Measurements from ENCODE around the gene HMCN2. TPM values are rescaled to one million over a fixed set of nuclear protein-coding genes. Genes with fewer than 3 reads are reported as not detected.

The HMCN2 gene
- total RNA-seq, 1 donor from 2014 or later: not detected

GRCh38 chr9:130225071-130225470, 40.5 kb upstream of the HMCN2 start:
- POLR2A ChIA-PET: no interaction called here
- Mint-ChIP-seq H3K27ac (no peak overlapping the region), H3K36me3 (ENCODE audit: low read depth) (no peaks in the 10 kb centered on the region), H3K9me3 (peaks cover 9% of the 10 kb centered on the region), H3K4me3 (no peak overlapping the region), H3K27me3 (peaks cover 2% of the 10 kb centered on the region), H3K4me1 (no peaks in the 10 kb centered on the region)
- DNase-seq (no peak), ATAC-seq (ENCODE audit: low read depth) (no peak)
- intact Hi-C loops (cut with micrococcal nuclease): no loop called here
- CTCF ChIA-PET: no interaction called here
- TF ChIP-seq, protein P1, sequence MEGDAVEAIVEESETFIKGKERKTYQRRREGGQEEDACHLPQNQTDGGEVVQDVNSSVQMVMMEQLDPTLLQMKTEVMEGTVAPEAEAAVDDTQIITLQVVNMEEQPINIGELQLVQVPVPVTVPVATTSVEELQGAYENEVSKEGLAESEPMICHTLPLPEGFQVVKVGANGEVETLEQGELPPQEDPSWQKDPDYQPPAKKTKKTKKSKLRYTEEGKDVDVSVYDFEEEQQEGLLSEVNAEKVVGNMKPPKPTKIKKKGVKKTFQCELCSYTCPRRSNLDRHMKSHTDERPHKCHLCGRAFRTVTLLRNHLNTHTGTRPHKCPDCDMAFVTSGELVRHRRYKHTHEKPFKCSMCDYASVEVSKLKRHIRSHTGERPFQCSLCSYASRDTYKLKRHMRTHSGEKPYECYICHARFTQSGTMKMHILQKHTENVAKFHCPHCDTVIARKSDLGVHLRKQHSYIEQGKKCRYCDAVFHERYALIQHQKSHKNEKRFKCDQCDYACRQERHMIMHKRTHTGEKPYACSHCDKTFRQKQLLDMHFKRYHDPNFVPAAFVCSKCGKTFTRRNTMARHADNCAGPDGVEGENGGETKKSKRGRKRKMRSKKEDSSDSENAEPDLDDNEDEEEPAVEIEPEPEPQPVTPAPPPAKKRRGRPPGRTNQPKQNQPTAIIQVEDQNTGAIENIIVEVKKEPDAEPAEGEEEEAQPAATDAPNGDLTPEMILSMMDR (IDR thresholded peaks at IDR 0.05): no peak

- intact Hi-C loops (cut with micrococcal nuclease): no loop called here
- DNase-seq (no peak), ATAC-seq (ENCODE audit: low read depth) (no peak)
- no peak overlapping the region for H3K27ac Mint-ChIP-seq
- POLR2A ChIA-PET: interaction anchor here (0.6 kb wide), 1 partner anchor 97 kb away, joined by 3 read pairs; no protein-coding TSS in a partner anchor
- no peaks in the 10 kb centered on the region for H3K4me1 Mint-ChIP-seq
- TF ChIP-seq, protein P1 (IDR thresholded peaks at IDR 0.05): no peak
- H3K36me3 Mint-ChIP-seq (ENCODE audit: low read depth): no peaks in the 10 kb centered on the region
- peaks cover 9% of the 10 kb centered on the region for H3K9me3 Mint-ChIP-seq
- CTCF ChIA-PET: no interaction called here
- H3K4me3 Mint-ChIP-seq: no peak overlapping the region
- H3K27me3 Mint-ChIP-seq: peaks cover 2% of the 10 kb centered on the region
Measured at GRCh38 chr9:130225586-130225985, 40.0 kb upstream of the HMCN2 start.

DNA sequence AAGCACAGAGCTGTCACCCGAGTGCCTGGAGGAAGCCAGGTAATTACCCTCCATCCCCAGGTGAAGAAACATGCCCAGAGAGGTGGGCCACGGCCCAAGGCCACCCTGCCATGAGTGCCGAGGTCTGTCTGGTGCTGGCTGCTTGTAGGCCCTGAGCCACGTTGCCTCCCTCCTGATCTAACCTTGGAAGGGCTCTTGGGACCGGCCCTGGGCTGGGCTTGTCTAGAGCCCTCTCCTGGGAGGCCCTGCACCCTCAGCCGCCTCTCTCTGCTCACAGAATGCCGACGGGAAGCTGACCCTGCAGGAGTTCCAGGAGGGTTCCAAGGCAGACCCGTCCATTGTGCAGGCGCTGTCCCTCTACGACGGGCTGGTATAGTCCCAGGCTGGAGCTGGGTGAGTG, 39.4 kb upstream of the HMCN2 start:
- DNase-seq (no peak), ATAC-seq (ENCODE audit: low read depth) (no peak)
- H3K27me3 Mint-ChIP-seq: peaks cover 2% of the 10 kb centered on the region
- peaks cover 9% of the 10 kb centered on the region for H3K9me3 Mint-ChIP-seq
- H3K4me1 Mint-ChIP-seq: no peaks in the 10 kb centered on the region
- intact Hi-C loops (cut with micrococcal nuclease): no loop called here
- H3K27ac Mint-ChIP-seq: no peak overlapping the region
- TF ChIP-seq, protein P1 (IDR thresholded peaks at IDR 0.05): no peak
- ChIA-PET POLR2A (interaction anchor here (0.6 kb wide), 1 partner anchor 98 kb away, joined by 3 read pairs; no protein-coding TSS in a partner anchor), CTCF (no interaction called here)
- no peak overlapping the region for H3K4me3 Mint-ChIP-seq
- no peaks in the 10 kb centered on the region for H3K36me3 Mint-ChIP-seq (ENCODE audit: low read depth)

DNA sequence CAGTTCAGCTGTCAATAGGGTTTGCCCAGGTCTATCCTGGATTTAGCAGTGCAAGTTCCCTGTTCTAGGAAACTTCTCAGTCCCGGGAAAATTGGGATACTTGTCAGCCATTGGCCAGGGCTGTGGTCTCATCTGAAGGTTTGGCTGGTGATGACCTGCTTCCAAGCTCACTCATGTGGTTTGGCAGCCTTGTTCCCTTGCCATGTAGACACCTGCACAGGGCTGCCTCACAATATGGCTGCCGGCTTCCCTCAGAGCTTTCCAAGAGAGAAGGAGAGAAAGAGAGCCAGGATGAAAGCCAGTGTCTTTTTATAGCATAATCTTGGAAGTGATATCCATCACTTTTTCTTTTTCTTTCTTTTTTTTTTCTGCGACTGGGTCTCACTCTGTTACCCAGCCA, 37.7 kb upstream of the HMCN2 start:
- H3K4me1 Mint-ChIP-seq: no peaks in the 10 kb centered on the region
- H3K4me3 Mint-ChIP-seq: no peak overlapping the region
- POLR2A ChIA-PET: no interaction called here
- no peaks in the 10 kb centered on the region for H3K36me3 Mint-ChIP-seq (ENCODE audit: low read depth)
- peaks cover 9% of the 10 kb centered on the region for H3K9me3 Mint-ChIP-seq
- CTCF ChIA-PET: interaction anchor here (1.0 kb wide), 1 partner anchor 120 kb away, joined by 3 read pairs; no protein-coding TSS in a partner anchor
- ATAC-seq (ENCODE audit: low read depth) (no peak), DNase-seq (no peak)
- TF ChIP-seq, protein P1 (IDR thresholded peaks at IDR 0.05): no peak
- intact Hi-C loops (cut with micrococcal nuclease): no loop called here
- peaks cover 2% of the 10 kb centered on the region for H3K27me3 Mint-ChIP-seq
- no peak overlapping the region for H3K27ac Mint-ChIP-seq

DNA sequence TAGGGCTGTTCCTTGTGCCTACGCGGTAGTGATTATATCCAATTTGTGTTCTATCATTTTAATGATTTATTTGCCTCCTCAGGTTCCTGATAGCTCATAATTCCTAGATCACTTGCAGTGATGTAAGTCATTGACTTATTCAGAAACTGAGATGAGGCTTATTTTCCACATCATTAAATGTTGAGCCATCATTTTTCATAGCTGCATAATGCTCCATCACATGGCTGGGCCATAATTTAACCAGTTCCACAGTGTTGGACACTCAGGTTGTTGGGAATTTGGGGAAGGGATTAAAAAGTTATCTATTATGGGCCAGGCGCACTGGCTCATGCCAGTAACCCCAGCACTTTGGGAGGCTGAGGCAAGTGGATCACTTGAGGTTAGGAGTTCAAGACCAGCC, 35.8 kb upstream of the HMCN2 start:
- TF ChIP-seq, protein P1 (IDR thresholded peaks at IDR 0.05): no peak
- ATAC-seq (ENCODE audit: low read depth) (no peak), DNase-seq (no peak)
- H3K9me3 Mint-ChIP-seq: peaks cover 9% of the 10 kb centered on the region
- H3K4me3 Mint-ChIP-seq: no peak overlapping the region
- intact Hi-C loops (cut with micrococcal nuclease): no loop called here
- H3K4me1 Mint-ChIP-seq: no peaks in the 10 kb centered on the region
- no peaks in the 10 kb centered on the region for H3K36me3 Mint-ChIP-seq (ENCODE audit: low read depth)
- ChIA-PET POLR2A (interaction anchor here (0.6 kb wide), 1 partner anchor 10 kb away, joined by 3 read pairs; no protein-coding TSS in a partner anchor), CTCF (interaction anchor here (1.0 kb wide), 1 partner anchor 13 kb away, joined by 3 read pairs; no protein-coding TSS in a partner anchor)
- peaks cover 2% of the 10 kb centered on the region for H3K27me3 Mint-ChIP-seq
- H3K27ac Mint-ChIP-seq: no peak overlapping the region

Data from activated B cell treated with CpG ODN at 0.5 μM for 24 hours (primary cell).